ENCODE measurements around the gene C19orf73.
"Not testable (repeated sequence)": the region's sequence is repeated elsewhere in the genome, so short reads cannot be mapped to it uniquely, and the experiment has no call there.

Gene C19orf73

DNA sequence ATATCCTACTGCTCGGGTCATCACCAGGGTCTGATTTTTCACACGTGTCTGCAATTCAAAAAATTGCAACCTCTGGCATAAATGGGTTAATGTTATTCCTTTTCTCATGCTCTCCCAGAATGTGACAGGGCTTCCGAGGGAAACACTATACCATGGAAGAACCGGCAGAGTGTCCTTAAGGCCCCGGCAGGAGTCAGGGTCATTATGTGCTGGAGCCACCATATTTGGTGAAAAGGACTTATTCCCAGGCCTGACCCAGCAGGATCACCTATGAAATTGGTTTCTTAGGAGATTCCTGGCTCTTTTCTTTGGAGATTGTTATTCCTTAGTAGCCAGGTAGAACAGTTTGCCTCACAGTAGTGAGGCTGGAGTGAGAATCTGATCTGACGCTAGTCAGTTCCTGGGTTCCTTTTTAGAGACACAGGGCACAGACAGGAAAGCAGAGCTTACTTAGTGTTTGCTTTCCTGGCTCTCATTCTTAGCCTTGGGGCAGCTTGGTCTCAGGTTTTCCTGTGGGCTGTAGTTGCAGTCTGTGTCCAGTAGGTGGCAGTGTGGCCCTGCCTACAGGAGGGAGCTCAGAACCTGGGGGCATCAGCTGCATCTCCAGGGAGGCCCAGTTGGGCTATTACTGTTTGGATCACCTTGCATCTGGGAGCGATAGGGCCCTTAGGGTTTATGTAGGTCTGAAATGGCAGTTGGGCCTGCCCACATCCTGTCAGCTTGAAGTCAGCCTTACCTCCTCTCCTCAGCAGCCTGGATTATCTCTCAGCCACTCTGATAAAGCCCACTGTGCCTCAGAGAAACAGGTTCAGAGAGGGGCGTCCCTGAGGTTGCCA is 21.3 kb downstream of the C19orf73 start:
- peak; percentile 39 to 82 (median 62) for DNase-seq

DNA sequence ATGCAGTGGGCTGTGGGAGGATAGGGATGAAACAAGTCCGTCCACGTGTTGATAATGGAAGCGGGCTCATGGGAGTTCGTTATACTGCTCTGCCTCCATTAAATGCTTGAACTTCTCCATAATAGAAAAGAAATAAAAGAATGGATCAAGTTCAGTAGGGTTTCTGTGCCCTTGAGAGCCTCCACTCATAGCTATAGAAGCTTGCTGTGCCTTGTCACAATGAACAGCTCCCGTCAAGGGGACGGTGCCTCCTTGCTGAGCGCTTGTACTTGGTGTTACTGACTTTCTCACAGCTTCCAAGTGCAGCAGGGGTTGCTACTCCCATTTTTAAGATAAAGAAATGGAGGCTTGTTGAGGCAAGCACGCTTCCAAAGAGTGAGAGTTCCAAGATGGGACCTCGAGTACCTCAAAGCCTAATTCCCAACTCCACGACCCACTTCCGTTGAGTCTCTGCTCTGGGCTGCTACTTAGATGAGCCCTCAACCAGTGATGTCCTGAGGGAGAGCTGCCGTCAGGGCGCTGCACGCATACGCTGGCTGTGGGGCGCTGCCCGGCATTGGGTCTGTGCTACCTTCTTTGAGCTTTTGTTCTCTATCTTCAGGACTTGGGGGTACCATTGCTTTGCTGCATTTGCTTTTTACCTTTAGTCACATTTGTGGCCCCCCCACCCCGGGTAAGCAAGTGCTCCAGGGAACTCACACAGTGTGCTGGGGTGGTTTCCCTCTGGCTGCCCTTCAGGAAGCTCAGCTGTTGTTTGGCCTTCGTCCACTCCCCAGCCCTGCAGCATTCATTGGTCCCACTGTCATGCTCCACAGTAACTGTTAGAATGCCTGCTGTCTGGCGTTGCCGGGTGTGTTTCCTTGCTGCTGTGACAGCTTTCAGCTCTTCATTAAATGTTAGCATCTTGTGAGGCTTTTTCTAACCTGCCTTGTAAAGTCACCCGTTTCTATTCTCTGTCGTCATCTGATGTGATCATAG is 24.1 kb downstream of the C19orf73 start:
- no peak for DNase-seq

DNA sequence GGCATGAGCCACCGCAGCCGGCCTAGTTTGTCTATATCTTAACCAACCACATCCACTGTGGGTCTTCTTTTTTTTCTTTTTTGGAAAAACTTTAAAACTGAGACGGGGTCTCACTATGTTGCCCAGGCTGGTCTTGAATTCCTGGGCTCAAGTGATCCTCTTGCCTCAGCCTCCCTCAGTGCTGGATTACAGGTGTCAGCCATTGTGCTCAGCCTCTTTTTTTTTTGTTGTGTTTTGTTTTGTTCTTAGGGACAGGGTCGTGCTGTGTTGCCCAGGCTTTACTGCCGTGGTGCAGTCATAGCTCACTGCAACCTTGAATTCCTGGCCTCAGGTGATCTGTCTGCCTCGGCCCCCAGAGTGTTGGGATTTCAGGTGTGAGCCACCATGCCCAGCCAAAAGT is 26.3 kb downstream of the C19orf73 start:
- DNase-seq = no peak

DNA sequence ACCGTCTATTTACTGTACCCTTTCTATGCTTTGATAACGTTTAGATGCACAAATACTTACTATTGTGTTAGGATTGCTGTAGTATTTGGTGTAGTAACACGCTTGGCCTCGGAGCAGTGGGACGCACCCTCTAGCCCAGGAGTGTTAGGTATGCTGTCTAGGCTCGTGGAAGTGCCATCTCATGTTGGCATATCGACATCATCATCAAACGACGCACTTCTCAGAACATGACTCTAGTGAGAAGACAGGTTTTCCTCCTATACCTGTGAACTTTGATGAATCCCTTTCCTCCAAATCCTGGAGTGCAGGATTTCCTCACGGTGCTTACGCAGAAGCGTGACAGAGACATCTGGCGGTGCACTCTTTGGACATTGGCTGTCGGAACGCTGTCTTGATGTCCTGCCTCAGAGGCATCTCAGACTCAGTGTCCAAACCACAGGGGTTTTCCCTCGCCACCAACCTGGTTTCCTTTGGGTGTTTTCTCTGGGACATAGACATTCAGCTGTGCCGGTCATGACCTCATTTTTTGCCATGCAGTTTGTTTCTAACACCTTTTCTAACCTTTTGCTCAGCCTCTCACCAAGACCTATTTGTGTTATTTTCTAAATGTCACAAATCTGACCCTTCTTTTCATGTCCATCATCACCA is 27.4 kb downstream of the C19orf73 start:
- no peak for DNase-seq

DNA sequence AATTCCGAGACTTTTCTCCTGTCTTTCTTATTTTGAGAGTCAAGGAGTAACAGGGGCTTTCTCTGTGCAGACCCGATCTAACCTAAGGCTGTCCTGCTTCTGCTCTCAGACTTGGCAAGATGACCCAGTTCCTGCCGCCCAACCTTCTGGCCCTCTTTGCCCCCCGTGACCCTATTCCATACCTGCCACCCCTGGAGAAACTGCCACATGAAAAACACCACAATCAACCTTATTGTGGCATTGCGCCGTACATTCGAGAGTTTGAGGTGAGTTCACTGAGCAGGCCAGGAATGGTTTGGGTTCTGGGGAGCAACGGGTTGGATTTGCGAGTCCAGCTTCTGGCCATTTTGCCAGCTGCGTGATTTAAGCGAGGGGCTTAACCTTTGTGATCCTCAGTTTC is 32.6 kb downstream of the C19orf73 start:
- DNase-seq = no peak

DNA sequence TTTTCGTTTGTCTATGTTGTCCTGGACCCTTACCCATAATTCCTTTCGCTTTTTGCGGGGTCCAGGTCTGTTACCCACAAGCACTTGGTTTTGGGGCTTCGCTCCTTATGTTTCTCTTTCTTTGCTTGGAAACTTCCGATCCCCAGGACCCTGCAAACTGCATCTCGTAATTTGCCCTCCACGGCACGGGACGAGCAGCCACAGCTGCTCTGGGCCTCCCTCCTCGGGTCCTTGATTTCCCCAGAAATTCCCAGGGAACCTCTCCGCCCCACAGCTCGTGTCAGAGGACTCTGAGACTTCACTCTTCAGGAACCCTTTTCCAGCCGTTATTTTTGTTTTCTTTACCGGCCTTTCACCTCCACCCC is 33.1 kb downstream of the C19orf73 start:
- DNase-seq = no peak

DNA sequence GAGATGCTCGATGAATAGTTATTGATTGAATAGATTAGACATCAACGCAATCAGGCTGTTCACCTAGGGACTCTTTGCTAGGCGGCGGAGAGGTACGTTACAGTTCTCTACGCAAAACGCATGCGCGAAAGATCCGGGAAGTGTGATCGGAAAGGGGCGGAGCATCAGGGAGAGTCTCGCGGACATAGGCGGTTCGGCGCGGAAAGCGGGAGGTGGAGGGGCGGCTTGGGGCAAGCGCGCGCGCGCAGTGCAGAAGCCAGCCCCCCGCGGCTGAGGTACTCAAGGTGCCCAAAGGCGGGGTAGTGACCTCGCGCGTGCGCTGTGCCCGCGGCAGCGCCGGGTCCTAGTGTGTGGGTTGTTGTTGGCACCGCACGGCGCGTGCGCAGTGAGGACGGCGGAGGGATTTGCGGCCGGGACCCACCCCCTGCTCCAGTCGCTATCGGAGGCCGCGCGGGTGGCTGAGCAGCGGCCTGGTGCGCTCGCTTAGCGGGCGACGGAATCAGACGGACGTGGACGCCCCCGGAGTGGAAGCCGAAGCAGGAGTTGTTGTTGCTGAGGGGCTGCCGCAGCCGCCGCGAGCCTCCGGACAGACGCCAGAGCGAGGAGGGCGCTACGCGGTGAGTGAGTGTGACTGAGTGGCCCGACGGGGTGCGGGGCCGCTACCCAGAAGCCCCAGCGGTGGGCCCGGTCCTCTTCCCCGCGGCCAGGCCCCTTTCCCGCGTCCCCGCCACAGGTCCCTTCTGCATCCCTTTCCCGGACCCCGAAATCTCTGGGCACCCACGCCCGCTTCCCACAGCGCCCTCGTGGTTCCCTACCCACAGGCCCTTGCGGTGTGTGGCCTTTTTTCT is 33.7 kb downstream of the C19orf73 start, which contains the start of gene SNRNP70:
SNRNP70 (plus strand) TSS at position 432 of the 848 bp plus-strand sequence. CDS start 964 bp downstream, outside the sequence.
- DNase-seq = peak; percentile 98 to 99 (median 99)

DNA sequence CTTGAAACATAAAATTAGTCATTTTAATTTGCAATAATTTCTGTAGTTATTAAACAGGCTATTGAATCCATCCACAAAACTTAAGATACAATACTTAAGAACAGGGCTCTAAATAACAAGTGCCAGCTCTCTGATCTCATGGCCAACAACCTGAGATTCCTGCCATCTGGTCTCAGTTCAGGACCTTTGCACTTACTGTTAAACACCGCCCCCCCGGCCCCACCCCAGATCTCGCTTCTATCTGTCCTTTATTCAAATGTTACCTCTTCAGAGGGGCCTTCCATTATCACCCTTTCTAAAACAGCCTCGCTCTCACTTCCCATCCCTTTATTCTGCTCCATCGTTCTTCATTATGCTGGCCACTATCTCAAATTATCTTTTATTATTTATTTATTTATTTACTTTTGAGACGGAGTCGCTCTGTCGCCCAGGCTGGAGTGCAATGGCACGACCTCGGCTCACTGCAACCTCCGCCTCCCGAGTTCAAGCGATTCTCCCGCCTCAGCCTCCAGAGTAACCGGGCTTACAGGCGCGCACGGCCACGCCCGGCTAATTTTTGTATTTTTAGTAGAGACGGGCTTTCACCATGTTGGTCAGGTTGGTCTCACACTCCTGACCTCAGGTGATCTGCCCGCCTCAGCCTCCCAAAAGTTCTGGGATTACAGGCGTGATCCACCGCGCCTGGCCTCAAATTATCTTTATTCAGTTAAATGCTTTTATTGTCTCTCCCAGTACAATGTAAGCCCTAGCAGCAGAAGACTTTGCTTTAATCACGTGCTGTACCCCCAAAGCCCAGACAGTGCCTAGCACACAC is 34.5 kb downstream of the C19orf73 start:
- DNase-seq = no peak

DNA sequence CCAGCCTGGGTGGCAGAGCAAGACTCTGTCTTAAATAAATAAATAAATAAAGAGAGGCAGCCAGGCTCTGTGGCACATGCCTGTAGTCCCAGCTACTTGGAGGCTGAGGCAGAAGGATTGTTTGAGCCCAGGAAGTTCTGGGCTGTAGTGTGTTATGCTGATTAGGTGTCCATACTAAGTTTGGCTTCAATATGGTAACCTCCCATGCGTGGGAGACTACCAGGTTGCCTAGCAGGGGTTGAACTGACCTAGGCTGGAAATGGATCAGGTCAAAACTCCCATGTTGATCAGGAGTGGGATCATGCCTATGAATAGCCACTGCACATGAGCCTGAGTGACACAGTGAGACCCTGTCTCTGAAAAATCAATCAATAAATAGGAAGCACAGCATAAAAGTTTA is 37.7 kb downstream of the C19orf73 start:
- DNase-seq = no peak

DNA sequence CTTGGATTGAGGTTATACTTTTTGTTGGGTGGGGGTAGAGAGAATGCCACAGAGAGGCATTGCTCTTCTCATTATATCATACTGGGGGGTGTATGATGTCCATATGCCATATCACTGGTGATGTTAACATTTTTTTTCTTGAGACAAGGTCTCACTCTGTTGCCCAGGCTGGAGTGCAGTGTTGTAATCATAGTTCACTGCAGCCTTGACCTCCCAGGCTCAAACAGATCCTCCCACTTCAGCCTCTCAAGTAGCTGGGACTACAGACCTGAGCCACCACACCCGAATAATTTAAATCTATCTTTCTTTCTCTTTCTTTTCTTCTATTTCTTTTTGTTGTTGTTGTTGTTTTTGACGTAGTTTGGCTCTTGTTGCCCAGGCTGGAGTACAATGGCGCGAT is 38.6 kb downstream of the C19orf73 start:
- no peak for DNase-seq

DNA sequence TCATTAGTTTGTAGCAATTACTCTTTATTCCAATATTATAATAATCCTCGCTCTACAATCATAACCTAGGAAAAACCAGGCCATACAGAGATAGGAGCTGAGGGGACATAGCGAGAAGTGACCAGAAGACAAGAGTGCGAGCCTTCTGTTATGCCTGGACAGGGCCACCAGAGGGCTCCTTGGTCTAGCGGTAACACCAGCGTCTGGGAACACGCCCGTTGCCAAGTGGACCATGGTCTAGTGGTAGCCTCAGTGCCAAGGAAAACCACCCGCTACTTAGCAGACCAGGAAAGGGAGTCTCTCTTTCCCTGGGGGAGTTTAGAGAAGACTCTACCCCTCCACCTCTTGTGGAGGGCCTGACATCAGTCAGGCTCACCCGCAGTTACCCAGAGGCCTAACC is 44.1 kb downstream of the C19orf73 start:
- DNase-seq = not testable (repeated sequence)

DNA sequence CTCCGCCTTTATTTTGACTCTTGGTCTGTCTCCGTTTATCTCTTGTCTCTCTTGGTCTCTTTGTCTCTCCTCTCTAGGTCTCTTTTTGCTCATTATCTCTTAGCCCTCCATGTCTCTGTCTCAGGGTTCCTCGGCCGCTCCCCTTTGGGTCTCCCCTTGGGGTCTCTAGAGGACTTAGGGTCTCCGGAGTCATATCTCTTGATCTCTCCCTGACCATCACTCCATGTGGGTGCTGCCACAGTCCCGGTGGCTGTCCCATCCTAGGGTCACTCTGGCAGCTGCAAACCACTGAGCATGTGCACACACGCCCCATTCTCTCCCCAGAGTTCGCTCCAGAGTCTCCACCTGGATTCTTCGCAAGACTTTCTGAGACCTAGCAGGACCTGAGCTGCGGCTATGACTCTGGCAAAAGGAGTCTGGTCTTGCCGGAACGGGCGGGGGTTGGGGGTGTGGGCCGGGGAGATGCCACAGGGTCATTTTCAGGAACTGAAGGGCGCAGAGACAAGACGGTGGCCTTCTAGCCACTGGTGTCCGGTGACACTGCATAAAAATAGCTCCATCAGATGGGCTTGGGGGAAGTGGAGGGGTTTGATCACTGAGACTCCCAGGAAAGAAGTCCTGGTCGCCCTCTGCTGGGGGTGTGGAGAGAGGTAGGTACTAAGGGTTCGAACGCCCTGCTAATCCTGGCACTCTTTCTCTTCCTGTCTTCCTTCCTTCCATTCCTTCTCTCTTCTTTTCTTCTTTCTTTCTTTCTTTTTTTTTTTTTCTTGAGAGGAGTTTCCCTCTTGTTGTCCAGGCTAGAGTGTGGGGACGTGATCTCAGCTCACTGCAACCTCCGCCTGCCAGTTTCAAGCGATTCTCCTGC is 45.2 kb downstream of the C19orf73 start:
- DNase-seq = no peak

DNA sequence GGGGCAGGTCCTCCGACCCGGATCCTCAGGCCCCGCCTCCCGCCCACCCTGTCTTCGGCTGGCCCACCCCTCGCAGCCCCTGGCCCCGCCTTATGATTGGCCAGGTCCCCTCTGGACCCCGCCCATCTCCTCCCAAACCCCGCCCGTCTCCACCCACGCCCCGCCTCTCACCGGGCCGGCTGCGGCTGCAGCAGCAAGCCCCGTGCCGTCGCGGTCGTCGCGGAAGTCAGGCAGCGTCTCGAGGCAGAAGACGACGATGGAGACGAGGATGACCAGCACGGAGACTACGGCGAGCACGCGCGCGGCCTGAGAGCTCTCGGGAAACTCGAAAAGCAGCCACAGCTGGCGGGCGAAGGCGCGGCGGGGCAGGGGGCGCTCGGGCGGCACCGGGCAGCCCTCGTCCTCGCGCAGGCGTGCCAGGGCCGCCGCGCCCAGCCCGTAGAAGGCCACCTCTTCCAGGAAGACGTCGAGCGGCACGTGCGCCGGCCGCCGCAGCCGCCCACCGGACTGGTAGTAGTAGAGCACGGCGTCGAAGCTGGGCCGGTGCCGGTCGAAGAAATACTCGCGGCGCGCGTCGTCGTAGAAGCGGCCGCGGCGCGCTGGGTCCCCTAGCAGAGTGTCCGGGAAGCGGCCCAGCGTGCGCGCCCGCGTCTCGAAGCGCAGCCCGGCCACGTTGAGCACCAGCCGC is 46.9 kb downstream of the C19orf73 start:
- DNase-seq = no peak

DNA sequence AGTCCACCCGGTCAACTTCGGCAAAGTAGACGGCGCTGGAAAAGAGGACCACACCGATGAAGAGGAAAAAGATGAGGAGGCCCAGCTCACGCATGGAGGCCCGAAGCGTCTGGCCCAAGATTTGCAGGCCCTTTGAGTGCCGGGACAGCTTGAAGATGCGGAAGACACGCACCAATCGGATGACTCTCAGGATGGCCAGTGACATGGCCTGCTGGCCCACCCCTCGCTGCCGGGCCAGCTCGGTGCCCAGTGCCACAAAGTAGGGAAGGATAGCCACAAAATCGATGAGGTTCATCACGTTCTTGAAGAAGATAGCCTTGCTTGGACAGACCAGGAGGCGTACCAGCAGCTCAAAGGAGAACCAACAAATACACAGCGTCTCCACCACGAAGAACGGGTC is 48.5 kb downstream of the C19orf73 start:
- DNase-seq = no peak

DNA sequence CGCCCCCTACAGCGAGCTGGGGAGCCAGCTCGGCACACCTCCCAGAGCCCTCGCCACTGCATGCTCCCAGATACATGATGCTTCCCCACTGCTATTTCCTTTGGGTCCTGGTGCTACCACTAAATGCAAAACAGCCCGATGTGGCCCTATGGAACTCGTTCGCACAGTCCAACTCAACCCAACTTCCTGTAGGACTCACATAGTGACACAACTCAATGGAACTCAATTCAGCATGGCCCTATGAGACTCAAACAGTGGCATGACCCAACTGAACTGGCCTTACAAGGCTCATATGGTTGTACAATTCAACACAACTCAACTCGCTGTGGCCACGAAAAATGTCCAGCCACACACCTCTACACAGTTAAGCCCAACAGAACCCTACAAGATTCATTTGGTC is 49.9 kb downstream of the C19orf73 start:
- DNase-seq = no peak

All from stimulated activated naive CD4-positive, alpha-beta T cell (primary cell).